HepG2 (cell line): Measurements from ENCODE around the gene TLL2. TPM values are rescaled to one million over a fixed set of nuclear protein-coding genes. Genes with fewer than 3 reads are reported as not detected.

Source experiments
- ATAC-seq: fragments of 200-7000 bp; cut with Tn5 transposase; 3 replicates; pipeline ENCODE4 v1.9.1; 2020; ENCODE audit warnings: mild to moderate bottlenecking, moderate library complexity
- BruUV-seq: library from RNA; stranded (reverse); fragments of 400-500 nt; replicated peaks from 2 replicates; lab custom pipeline; 2021; lab: Mats Ljungman, UMichigan
- CTCF ChIA-PET: fragments of 300-600 bp; formaldehyde crosslinking; extraction: SDS; loops from one replicate; lab custom pipeline; 2021; ENCODE audit warnings: low total read pairs, inconsistent platforms, low intra/inter-chr PET ratio; lab: Yijun Ruan, JAX
- POLR2A ChIA-PET: fragments of 350-600 bp; sonication (Branson Sonifier 250); formaldehyde crosslinking; loops from one replicate; lab custom pipeline; 2020; ENCODE audit warnings: antibody characterized with exemption, inconsistent platforms; lab: Yijun Ruan, JAX
- DNase-seq: peaks from one replicate; pipeline ENCODE4 v3.0.0-alpha.2; 2015; ENCODE audit warnings: low spot score
- FAIRE-seq: peaks from 3 replicates; lab custom pipeline; 2011; peaks lifted over from hg19 to GRCh38; lab: Jason Lieb, UNC
- H2AFZ ChIP-seq: one replicate; pipeline ENCODE4 v1.6.1; 2011; ENCODE audit warnings: low read length, inconsistent platforms
- H3K27ac ChIP-seq: fragments of 300-600 bp; 3 replicates; pipeline ENCODE4 v1.8.0; 2011; ENCODE audit warnings: mixed run types, mild to moderate bottlenecking, mixed read lengths, low read length, inconsistent platforms; ENCODE audit not compliant: insufficient read depth; ENCODE audit errors: extremely low read length
- H3K27me3 ChIP-seq, 2 experiments: fragments of 200-600 bp in 1 of 2; 2 replicates in 1 of 2; 3 replicates in 1 of 2; pipeline versions ENCODE4 v1.6.0 to v1.8.0; 2011; ENCODE audit warnings: low read length in 2 of 2, mild to moderate bottlenecking in 2 of 2, moderate library complexity in 2 of 2, inconsistent platforms in 1 of 2; ENCODE audit not compliant: insufficient read depth in 2 of 2, control insufficient read depth in 1 of 2
- H3K36me3 ChIP-seq, 2 experiments: fragments of 200-600 bp in 1 of 2; replicated peaks in 1 of 2; 2 replicates in 1 of 2; 3 replicates in 1 of 2; pipeline versions ENCODE4 v1.5.1 to v1.8.0; 2011; ENCODE audit warnings: low read length in 2 of 2, inconsistent platforms in 1 of 2; ENCODE audit not compliant: insufficient read depth in 2 of 2, control insufficient read depth in 1 of 2
- H3K4me1 ChIP-seq: 2 replicates; pipeline ENCODE4 v1.5.1; 2012; ENCODE audit warnings: low read length, inconsistent platforms; ENCODE audit not compliant: insufficient read depth
- H3K4me2 ChIP-seq: 2 replicates; pipeline ENCODE4 v1.6.0; 2011; ENCODE audit warnings: low read depth, low read length, inconsistent platforms
- H3K4me3 ChIP-seq, 3 experiments: fragments of 200-600 bp in 1 of 3; sonication (generic), shearing (Covaris generic) in 1 of 3; replicated peaks in 1 of 3; 2 replicates each; pipeline ENCODE4 v1.5.1; 2011 to 2016; ENCODE audit warnings: low read length in 3 of 3, inconsistent platforms in 2 of 3, low read depth in 2 of 3, mild to moderate bottlenecking in 2 of 3, control low read depth in 1 of 3, mixed read lengths in 1 of 3; ENCODE audit not compliant: insufficient read depth in 1 of 3
- H3K79me2 ChIP-seq: one replicate; pipeline ENCODE4 v1.6.1; 2011; ENCODE audit warnings: low read length, inconsistent platforms; ENCODE audit not compliant: insufficient read depth
- H3K9ac ChIP-seq: 2 replicates; pipeline ENCODE4 v1.6.0; 2011; ENCODE audit warnings: mild to moderate bottlenecking, low read depth, low read length, inconsistent platforms; ENCODE audit not compliant: insufficient read depth
- H3K9me3 ChIP-seq: 2 replicates; pipeline ENCODE4 v1.5.1; 2012; ENCODE audit warnings: mild to moderate bottlenecking, low read length
- H4K20me1 ChIP-seq: 2 replicates; pipeline ENCODE4 v1.6.0; 2011; ENCODE audit warnings: inconsistent platforms, mild to moderate bottlenecking, low read length, moderate library complexity; ENCODE audit not compliant: insufficient read depth
- GPN1 ChIP-seq: sonication (generic); formaldehyde crosslinking; IDR thresholded peaks from 2 replicates; pipeline ENCODE4 v1.5.1; 2020; ENCODE audit warnings: missing genetic modification reagents, borderline replicate concordance
- HES4 ChIP-seq: sonication (generic); formaldehyde crosslinking; IDR thresholded peaks from 2 replicates; pipeline ENCODE4 v1.9.0; 2021; ENCODE audit warnings: mild to moderate bottlenecking, missing genetic modification reagents, borderline replicate concordance
- HMGXB3 ChIP-seq: sonication (generic); formaldehyde crosslinking; IDR thresholded peaks from 2 replicates; pipeline ENCODE4 v1.4.0; 2020; ENCODE audit warnings: missing genetic modification reagents, borderline replicate concordance
- HOXA7 ChIP-seq: sonication (generic); formaldehyde crosslinking; IDR thresholded peaks from 2 replicates; pipeline ENCODE4 v1.8.1; 2022; ENCODE audit warnings: mild to moderate bottlenecking, missing genetic modification reagents, moderate library complexity
- ONECUT2 ChIP-seq: sonication (generic); formaldehyde crosslinking; IDR thresholded peaks from 2 replicates; pipeline ENCODE4 v1.4.0; 2020; ENCODE audit warnings: missing genetic modification reagents
- PCBP1 ChIP-seq: fragments of 200-400 bp; formaldehyde crosslinking; IDR thresholded peaks from 2 replicates; pipeline ENCODE4 v1.6.1; 2017; ENCODE audit warnings: mild to moderate bottlenecking, low read depth, low read length, borderline replicate concordance
- PRMT3 ChIP-seq: sonication (generic); formaldehyde crosslinking; IDR thresholded peaks from 2 replicates; pipeline ENCODE4 v1.8.1; 2022; ENCODE audit warnings: low read depth, mild to moderate bottlenecking, moderate library complexity, missing genetic modification reagents, borderline replicate concordance
- SATB2 ChIP-seq: sonication (generic); formaldehyde crosslinking; IDR thresholded peaks from 2 replicates; pipeline ENCODE4 v1.5.0; 2020; ENCODE audit warnings: missing genetic modification reagents
- SKIL ChIP-seq: sonication (generic); formaldehyde crosslinking; IDR thresholded peaks from 2 replicates; pipeline ENCODE4 v1.8.0; 2022; ENCODE audit warnings: missing genetic modification reagents, mild to moderate bottlenecking, moderate library complexity, borderline replicate concordance
- TFDP1 ChIP-seq: IDR thresholded peaks from 2 replicates; pipeline ENCODE4 v1.6.1; 2016; ENCODE audit warnings: missing compliant biosample characterization, missing genetic modification reagents, borderline replicate concordance
- ZNF280B ChIP-seq: sonication (generic); formaldehyde crosslinking; IDR thresholded peaks from 2 replicates; pipeline ENCODE4 v1.5.0; 2020; ENCODE audit warnings: missing genetic modification reagents, mild to moderate bottlenecking, borderline replicate concordance
- ZNF383 ChIP-seq: sonication (generic); formaldehyde crosslinking; IDR thresholded peaks from 2 replicates; pipeline ENCODE4 v1.4.0; 2020; ENCODE audit warnings: missing genetic modification reagents, mild to moderate bottlenecking, borderline replicate concordance
- ZNF768 ChIP-seq: sonication (generic); formaldehyde crosslinking; IDR thresholded peaks from 2 replicates; pipeline ENCODE4 v1.4.0; 2020; ENCODE audit warnings: missing genetic modification reagents
- ZNF776 ChIP-seq: sonication (generic); formaldehyde crosslinking; IDR thresholded peaks from 2 replicates; pipeline ENCODE4 v1.4.0; 2020; ENCODE audit warnings: mild to moderate bottlenecking, missing genetic modification reagents
- ZNF780A ChIP-seq: sonication (generic); formaldehyde crosslinking; IDR thresholded peaks from 2 replicates; pipeline ENCODE4 v1.8.0; 2022; ENCODE audit warnings: mild to moderate bottlenecking, missing genetic modification reagents, moderate library complexity
- WGBS: methylation state at CpG from one replicate; pipeline ENCODE4 v1.1.6; 2017; ENCODE audit warnings: low lambda C conversion rate; 5-methylcytosine and 5-hydroxymethylcytosine counted together
- in situ Hi-C: cut with HindIII; loops from 2 replicates; pipeline ENCODE4 v1.10.0; 2017; ENCODE audit warnings: low pct_unique_long_range_greater_than_20kb; ENCODE audit not compliant: extremely low pct_ligation_motif_present
- intact Hi-C: fragments of 100-400 bp; cut with micrococcal nuclease; formaldehyde crosslinking; loops from one replicate; pipeline ENCODE4 v1.10.0; 2022; ENCODE audit not compliant: unreplicated experiment
- polyA plus RNA-seq, 8 experiments: library from polyadenylated mRNA; depleted of rRNA in 3 of 8; stranded (reverse) in 7 of 8; unstranded in 1 of 8; fragments of >200 nt; fragmentation: Illumina TruSeq in 4 of 8; extraction: Trizol in 4 of 8; gene quantifications; 2 replicates each; pipeline versions ENCODE4 v1.2.1 to v1.2.3, GENCODE V29; 2011 to 2016; ENCODE audit warnings: low read depth in 4 of 8, missing spikeins in 1 of 8, mixed read lengths in 1 of 8; ENCODE audit not compliant: insufficient read depth in 1 of 8
- total RNA-seq, 5 experiments: library from RNA; depleted of rRNA; stranded (reverse); fragments of >200 nt; fragmentation: Illumina TruSeq; extraction: Trizol; gene quantifications; 2 replicates each; pipeline ENCODE4 v1.2.3, GENCODE V29; 2016; ENCODE audit warnings: low read depth in 1 of 5

The TLL2 gene
- total and polyA plus RNA-seq, 2 of the 13 experiments (the other 11 are each of a cell fraction or from before 2014, with no cell fraction given): 0.09 TPM; not detected in 1

GRCh38 chr10:96441987-96442643 lies 71.6 kb downstream of the TLL2 start:
- Histone ChIP-seq H3K4me2 (no peak overlapping the region), H3K4me1 (no peaks in the 10 kb centered on the region), H3K27me3 (peaks cover 0 to 10% of the 10 kb centered on the region in 2 experiments; a peak in 1 of 5 replicates), H3K36me3 (no peaks in the 10 kb centered on the region), H3K9ac (no peak overlapping the region), H3K27ac (no peak overlapping the region), H4K20me1 (no peaks in the 10 kb centered on the region), H2AFZ (no peak overlapping the region), H3K4me3 (no peak overlapping the region), H3K79me2 (no peaks in the 10 kb centered on the region), H3K9me3 (no peaks in the 10 kb centered on the region)
- ATAC-seq (no peak), DNase-seq (no peak), FAIRE-seq (no peak)
- WGBS: 29% methylated on average over 11 of the region's 13 CpGs
- intact Hi-C loops: no loop called here
- POLR2A ChIA-PET: no interaction called here
- TF ChIP-seq ZNF383 (CRISPR knock-in tag) (no peak), GPN1 (CRISPR knock-in tag) (no peak), SKIL (CRISPR knock-in tag) (no peak), ZNF280B (CRISPR knock-in tag) (no peak), ZNF780A (CRISPR knock-in tag) (no peak), PCBP1 (no peak), ZNF776 (CRISPR knock-in tag) (no peak), PRMT3 (CRISPR knock-in tag) (no peak), HES4 (CRISPR knock-in tag) (no peak), TFDP1 (CRISPR knock-in tag) (no peak), ONECUT2 (CRISPR knock-in tag) (no peak), SATB2 (no peak), ZNF768 (CRISPR knock-in tag) (no peak), HOXA7 (CRISPR knock-in tag) (no peak), HMGXB3 (CRISPR knock-in tag) (no peak)
- in situ Hi-C loops: no loop called here
- BruUV-seq: no TSS peak
- CTCF ChIA-PET: no interaction called here
